Measurements from ENCODE around the gene SYNGAP1. TPM values are rescaled to one million over a fixed set of nuclear protein-coding genes. Genes with fewer than 3 reads are reported as not detected.

Gene SYNGAP1
- polyA plus RNA-seq, 1 of the 3 experiments (the other 2 are of a cell fraction) = 8.8 TPM

DNA sequence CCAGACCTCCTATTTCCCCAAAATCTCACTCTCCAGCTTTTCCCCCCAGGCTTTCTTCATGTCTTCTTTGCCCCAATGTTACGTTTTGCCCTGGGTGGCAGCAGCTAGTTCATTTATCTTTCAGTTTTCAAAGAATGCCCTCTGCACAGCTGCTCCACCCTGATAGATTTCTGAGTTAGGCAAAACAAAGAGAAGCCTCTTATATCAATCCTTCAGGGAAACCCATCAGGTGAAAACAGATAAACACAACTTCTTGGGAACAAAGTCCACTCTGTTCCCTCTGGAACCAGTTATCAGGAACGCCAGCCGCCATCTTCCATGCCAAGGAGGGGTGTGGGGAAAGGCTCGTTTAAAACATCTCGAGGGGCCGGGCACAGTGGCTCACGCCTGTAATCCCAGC is 68.5 kb downstream of the SYNGAP1 start:
- Histone ChIP-seq H2AFZ (ENCODE audit: low read depth) (no peak overlapping the region), H3K9me3 (no peaks in the 10 kb centered on the region), H3K4me2 (no peak overlapping the region), H3F3A (replicated peaks; ENCODE audit: insufficient read depth) (no peaks in the 10 kb centered on the region), H3K27ac (ENCODE audit: low read depth in 2 of 2, low read length in 1 of 2) (no peak overlapping the region), H3K9me2 (no peaks in the 10 kb centered on the region), H4K20me1 (ENCODE audit: insufficient read depth) (no peaks in the 10 kb centered on the region), H3K4me3 (ENCODE audit: low read depth in 2 of 2, low read length in 1 of 2) (no peak overlapping the region), H3K27me3 (ENCODE audit: insufficient read depth) (no peaks in the 10 kb centered on the region; the same call in 1 of the 2 replicates), H3K79me2 (ENCODE audit: insufficient read depth) (no peaks in the 10 kb centered on the region), H3K9ac (no peak overlapping the region), H3K36me3 (replicated peaks in 1 of 2; ENCODE audit: control insufficient read depth in 1 of 2, insufficient read depth in 2 of 2, low read length in 1 of 2) (no peaks in the 10 kb centered on the region), H3K4me1 (ENCODE audit: control insufficient read depth in 1 of 2, insufficient read depth in 2 of 2, low read depth in 1 of 2, low read length in 1 of 2) (no peaks in the 10 kb centered on the region; a peak in 1 of 4 replicates)
- DNase-seq = no peak
- ChIA-PET POLR2A (no interaction called here), CTCF (no interaction called here)
- 75% methylated on average over 7 of the region's 7 CpGs for WGBS (ENCODE audit: low lambda C conversion rate)
- no peak for TF ChIP-seq FOXM1 (IDR thresholded peaks at IDR 0.05; ENCODE audit: low read depth)
- TF ChIP-seq FOSL2 (IDR thresholded peaks at IDR 0.05; ENCODE audit: borderline replicate concordance, low read depth) = no peak
- TF ChIP-seq EZH2phosphoT487 (IDR thresholded peaks at IDR 0.05; ENCODE audit: borderline replicate concordance, low read depth) = no peak
- no peak for TF ChIP-seq RCOR1 (IDR thresholded peaks at IDR 0.05; ENCODE audit: low read length)
- TF ChIP-seq SIN3A (IDR thresholded peaks at IDR 0.05; ENCODE audit: borderline replicate concordance, low read depth, low read length) = no peak
- TF ChIP-seq FOXJ3 (CRISPR knock-in tag; IDR thresholded peaks at IDR 0.05) = no peak
- TF ChIP-seq TEAD4 (IDR thresholded peaks at IDR 0.05; ENCODE audit: borderline replicate concordance, insufficient read depth) = no peak
- TF ChIP-seq RXRA (IDR thresholded peaks at IDR 0.05; ENCODE audit: borderline replicate concordance, low read depth) = no peak
- no peak for TF ChIP-seq GATA2 (CRISPR knock-in tag; IDR thresholded peaks at IDR 0.05)
- TF ChIP-seq, protein P1, sequence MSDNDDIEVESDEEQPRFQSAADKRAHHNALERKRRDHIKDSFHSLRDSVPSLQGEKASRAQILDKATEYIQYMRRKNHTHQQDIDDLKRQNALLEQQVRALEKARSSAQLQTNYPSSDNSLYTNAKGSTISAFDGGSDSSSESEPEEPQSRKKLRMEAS (IDR thresholded peaks at IDR 0.05; ENCODE audit: low read depth) = no peak
- no peak for TF ChIP-seq MEF2A (IDR thresholded peaks at IDR 0.05; ENCODE audit: borderline replicate concordance, low read depth)
- TF ChIP-seq, protein P2, sequence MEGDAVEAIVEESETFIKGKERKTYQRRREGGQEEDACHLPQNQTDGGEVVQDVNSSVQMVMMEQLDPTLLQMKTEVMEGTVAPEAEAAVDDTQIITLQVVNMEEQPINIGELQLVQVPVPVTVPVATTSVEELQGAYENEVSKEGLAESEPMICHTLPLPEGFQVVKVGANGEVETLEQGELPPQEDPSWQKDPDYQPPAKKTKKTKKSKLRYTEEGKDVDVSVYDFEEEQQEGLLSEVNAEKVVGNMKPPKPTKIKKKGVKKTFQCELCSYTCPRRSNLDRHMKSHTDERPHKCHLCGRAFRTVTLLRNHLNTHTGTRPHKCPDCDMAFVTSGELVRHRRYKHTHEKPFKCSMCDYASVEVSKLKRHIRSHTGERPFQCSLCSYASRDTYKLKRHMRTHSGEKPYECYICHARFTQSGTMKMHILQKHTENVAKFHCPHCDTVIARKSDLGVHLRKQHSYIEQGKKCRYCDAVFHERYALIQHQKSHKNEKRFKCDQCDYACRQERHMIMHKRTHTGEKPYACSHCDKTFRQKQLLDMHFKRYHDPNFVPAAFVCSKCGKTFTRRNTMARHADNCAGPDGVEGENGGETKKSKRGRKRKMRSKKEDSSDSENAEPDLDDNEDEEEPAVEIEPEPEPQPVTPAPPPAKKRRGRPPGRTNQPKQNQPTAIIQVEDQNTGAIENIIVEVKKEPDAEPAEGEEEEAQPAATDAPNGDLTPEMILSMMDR (IDR thresholded peaks at IDR 0.05) = no peak
- TF ChIP-seq, protein P3, sequence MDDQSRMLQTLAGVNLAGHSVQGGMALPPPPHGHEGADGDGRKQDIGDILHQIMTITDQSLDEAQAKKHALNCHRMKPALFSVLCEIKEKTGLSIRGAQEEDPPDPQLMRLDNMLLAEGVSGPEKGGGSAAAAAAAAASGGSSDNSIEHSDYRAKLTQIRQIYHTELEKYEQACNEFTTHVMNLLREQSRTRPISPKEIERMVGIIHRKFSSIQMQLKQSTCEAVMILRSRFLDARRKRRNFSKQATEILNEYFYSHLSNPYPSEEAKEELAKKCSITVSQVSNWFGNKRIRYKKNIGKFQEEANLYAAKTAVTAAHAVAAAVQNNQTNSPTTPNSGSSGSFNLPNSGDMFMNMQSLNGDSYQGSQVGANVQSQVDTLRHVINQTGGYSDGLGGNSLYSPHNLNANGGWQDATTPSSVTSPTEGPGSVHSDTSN (IDR thresholded peaks at IDR 0.05) = no peak
- TF ChIP-seq TAF1 (IDR thresholded peaks at IDR 0.05; ENCODE audit: borderline replicate concordance, low read depth, low read length) = no peak
- TF ChIP-seq, protein P4, sequence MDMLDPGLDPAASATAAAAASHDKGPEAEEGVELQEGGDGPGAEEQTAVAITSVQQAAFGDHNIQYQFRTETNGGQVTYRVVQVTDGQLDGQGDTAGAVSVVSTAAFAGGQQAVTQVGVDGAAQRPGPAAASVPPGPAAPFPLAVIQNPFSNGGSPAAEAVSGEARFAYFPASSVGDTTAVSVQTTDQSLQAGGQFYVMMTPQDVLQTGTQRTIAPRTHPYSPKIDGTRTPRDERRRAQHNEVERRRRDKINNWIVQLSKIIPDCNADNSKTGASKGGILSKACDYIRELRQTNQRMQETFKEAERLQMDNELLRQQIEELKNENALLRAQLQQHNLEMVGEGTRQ (IDR thresholded peaks at IDR 0.05; ENCODE audit: borderline replicate concordance, low read depth, low read length) = no peak
- TF ChIP-seq, protein P5, sequence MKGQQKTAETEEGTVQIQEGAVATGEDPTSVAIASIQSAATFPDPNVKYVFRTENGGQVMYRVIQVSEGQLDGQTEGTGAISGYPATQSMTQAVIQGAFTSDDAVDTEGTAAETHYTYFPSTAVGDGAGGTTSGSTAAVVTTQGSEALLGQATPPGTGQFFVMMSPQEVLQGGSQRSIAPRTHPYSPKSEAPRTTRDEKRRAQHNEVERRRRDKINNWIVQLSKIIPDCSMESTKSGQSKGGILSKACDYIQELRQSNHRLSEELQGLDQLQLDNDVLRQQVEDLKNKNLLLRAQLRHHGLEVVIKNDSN (IDR thresholded peaks at IDR 0.05; ENCODE audit: borderline replicate concordance, low read depth) = no peak
- TF ChIP-seq SMC3 (IDR thresholded peaks at IDR 0.05; ENCODE audit: low read depth, low read length) = no peak
- TF ChIP-seq RFX5 (IDR thresholded peaks at IDR 0.05; ENCODE audit: low read length) = no peak
- TF ChIP-seq, protein P6, sequence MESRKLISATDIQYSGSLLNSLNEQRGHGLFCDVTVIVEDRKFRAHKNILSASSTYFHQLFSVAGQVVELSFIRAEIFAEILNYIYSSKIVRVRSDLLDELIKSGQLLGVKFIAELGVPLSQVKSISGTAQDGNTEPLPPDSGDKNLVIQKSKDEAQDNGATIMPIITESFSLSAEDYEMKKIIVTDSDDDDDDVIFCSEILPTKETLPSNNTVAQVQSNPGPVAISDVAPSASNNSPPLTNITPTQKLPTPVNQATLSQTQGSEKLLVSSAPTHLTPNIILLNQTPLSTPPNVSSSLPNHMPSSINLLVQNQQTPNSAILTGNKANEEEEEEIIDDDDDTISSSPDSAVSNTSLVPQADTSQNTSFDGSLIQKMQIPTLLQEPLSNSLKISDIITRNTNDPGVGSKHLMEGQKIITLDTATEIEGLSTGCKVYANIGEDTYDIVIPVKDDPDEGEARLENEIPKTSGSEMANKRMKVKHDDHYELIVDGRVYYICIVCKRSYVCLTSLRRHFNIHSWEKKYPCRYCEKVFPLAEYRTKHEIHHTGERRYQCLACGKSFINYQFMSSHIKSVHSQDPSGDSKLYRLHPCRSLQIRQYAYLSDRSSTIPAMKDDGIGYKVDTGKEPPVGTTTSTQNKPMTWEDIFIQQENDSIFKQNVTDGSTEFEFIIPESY (IDR thresholded peaks at IDR 0.05; ENCODE audit: borderline replicate concordance, low read depth) = no peak
- no peak for TF ChIP-seq JUND (IDR thresholded peaks at IDR 0.05)

Measured in SK-N-SH (cell line).